ENCODE measurements around the gene RASGEF1B. TPM values are rescaled to one million over a fixed set of nuclear protein-coding genes. Genes with fewer than 3 reads are reported as not detected.
A peak's percentile ranks its signal among the peaks of the same experiment; 100 is the strongest.
"Not testable (repeated sequence)": the region's sequence is repeated elsewhere in the genome, so short reads cannot be mapped to it uniquely, and the experiment has no call there.

The RASGEF1B gene
- total RNA-seq, 1 donor from 2014 or later: 1.0 TPM

DNA sequence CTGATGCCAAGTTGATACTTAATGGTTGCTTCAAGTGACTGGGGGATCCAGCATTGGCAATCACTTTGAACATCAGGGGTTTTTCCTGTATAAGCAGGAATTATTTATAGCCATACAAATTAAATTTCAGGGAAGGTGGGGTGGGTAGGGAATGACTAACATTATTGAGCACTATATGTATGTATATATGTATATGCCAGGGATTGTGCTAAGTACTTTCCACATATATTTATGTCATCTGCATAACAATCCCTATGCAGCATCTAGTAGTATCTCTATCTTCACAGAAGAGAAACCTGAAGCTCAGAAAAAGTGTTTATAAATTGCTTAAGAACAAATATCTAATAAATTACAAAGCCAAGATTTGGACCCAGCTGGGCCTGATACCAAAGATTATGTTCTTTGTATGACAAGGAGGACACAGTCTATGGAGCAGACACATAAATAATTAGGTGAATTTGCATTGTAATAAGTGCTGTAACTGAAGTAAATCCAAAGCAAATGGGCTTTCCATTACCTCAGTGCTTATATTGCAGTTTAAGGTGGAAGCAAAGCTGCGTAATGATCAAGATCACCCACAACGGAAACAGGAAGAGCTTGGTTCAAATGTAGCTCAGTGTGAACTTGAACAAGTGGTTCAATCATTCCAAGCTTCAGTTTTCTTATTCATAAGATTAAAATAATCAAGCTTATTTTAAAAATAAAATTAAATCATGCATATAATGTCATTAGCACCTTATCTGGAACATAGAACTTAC, 18.9 kb upstream of the RASGEF1B start:
- TF ChIP-seq, protein P1, sequence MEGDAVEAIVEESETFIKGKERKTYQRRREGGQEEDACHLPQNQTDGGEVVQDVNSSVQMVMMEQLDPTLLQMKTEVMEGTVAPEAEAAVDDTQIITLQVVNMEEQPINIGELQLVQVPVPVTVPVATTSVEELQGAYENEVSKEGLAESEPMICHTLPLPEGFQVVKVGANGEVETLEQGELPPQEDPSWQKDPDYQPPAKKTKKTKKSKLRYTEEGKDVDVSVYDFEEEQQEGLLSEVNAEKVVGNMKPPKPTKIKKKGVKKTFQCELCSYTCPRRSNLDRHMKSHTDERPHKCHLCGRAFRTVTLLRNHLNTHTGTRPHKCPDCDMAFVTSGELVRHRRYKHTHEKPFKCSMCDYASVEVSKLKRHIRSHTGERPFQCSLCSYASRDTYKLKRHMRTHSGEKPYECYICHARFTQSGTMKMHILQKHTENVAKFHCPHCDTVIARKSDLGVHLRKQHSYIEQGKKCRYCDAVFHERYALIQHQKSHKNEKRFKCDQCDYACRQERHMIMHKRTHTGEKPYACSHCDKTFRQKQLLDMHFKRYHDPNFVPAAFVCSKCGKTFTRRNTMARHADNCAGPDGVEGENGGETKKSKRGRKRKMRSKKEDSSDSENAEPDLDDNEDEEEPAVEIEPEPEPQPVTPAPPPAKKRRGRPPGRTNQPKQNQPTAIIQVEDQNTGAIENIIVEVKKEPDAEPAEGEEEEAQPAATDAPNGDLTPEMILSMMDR (conservative IDR thresholded peaks at IDR 0.05; ENCODE audit: low read depth, low read length): no peak
- no peak for DNase-seq (ENCODE audit: low read depth)
- no peak overlapping the region for H3K4me3 ChIP-seq (ENCODE audit: low read depth, low read length)

DNA sequence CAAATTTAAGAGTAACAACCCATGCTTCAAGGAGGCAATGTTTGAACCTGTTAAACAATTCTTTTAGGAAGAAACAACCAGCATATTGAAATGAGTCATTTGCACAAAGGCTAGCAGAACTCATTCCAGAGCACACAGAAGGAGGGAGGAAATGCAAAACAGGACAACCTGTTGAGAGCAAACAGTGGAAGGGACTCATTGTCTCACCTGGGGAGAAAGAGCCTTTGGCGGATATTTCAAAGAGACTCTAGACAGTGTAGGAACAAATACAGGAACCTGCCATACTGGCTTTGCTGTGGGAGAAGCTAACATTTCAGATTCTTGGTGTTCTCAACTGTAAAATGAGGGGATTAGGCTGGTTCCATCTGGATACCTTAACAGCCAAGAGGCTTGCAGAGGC, 14.8 kb upstream of the RASGEF1B start:
- TF ChIP-seq, protein P1 (conservative IDR thresholded peaks at IDR 0.05; ENCODE audit: low read depth, low read length): no peak
- DNase-seq (ENCODE audit: low read depth): no peak
- H3K4me3 ChIP-seq (ENCODE audit: low read depth, low read length): no peak overlapping the region

DNA sequence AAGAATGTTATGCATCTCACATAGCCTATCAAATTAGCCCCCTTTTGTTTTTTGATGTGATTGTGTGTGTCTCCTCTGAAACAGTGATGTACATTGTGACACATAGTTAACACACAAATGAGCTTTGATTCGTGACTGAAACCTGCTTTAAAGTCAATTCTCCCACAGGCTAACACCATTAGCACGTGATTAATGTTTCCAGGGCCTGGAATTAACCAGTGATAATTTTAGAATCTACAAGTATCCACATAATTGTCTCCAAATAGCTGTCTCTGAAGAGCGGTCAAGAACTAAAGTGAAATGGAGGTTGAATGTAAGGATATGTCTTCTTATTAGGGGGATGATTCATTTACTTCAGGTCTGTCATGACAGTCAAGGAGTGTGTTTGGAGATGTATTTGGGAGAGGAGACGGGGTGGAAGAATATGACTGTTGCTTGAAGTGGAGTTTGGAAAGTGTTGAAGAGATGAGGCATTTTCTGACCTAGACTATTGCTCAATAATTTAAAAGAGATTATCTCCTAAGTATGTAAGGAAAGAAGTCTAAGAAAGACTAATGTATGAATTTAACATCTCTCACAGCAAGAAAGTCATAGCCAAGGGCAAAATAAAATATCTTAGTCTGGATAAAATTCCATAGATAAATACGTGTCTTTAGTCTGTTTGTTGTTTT, 13.7 kb upstream of the RASGEF1B start:
- H3K4me3 ChIP-seq (ENCODE audit: low read depth, low read length): no peak overlapping the region
- DNase-seq (ENCODE audit: low read depth): no peak
- TF ChIP-seq, protein P1 (conservative IDR thresholded peaks at IDR 0.05; ENCODE audit: low read depth, low read length): no peak

DNA sequence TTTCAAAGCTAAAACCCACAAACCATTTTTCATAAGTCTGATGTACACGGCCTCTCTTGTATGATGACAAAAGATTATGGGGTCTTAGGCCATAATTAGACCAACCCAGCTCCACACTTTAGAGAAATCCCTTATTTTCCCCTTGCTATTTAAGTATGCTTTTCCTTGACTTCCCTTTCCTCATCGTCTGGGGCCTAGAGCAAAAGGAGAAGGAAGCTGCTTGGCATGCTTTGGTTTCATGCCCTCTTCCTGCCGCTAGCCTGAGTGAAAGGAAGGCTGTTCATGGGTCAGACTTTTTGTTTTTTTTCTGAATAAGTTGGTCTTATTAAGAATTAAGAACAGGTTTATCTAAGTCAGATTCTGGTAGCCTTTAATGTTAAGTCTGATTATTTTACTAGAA, 10.6 kb upstream of the RASGEF1B start:
- no peak overlapping the region for H3K4me3 ChIP-seq (ENCODE audit: low read depth, low read length)
- TF ChIP-seq, protein P1 (conservative IDR thresholded peaks at IDR 0.05; ENCODE audit: low read depth, low read length): no peak
- no peak for DNase-seq (ENCODE audit: low read depth)

DNA sequence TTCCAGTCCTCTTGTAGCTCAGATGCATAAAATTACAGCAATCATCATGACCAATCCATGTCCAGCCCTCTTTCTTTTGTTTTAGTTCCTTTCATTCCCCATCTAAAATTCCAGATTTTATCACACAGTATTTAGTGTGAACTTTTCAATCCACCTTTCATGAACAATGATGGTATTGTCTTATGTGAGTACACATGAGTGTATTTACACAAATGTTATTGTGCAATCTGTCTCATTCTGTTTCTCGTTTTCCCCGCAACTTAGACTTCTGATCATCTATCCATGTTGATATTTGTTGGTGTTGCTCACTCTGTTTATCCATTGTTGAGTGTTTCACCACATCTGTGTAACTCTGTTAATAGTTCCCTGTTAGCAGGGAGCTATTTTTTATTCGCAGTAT, 9.4 kb upstream of the RASGEF1B start:
- DNase-seq (ENCODE audit: low read depth): no peak
- TF ChIP-seq, protein P1 (conservative IDR thresholded peaks at IDR 0.05; ENCODE audit: low read depth, low read length): no peak
- no peak overlapping the region for H3K4me3 ChIP-seq (ENCODE audit: low read depth, low read length)

DNA sequence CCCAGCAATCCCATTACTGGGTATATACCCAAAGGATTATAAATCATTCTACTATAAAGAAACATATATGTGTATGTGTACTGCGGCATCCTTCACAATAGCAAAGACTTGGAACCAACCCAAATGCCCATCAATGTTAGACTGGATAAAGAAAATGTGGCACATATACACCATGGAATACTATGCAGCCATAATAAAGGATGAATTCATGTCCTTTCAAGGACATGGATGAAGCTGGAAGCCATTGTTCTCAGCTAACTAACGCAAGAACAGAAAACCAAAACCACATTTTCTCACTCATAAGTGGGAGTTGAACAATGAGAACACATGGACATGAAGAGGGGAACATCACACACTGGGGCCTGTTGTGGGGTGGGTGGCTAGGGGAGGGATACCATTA, 7.9 kb upstream of the RASGEF1B start:
- not testable (repeated sequence) for H3K4me3 ChIP-seq (ENCODE audit: low read depth, low read length); DNase-seq (ENCODE audit: low read depth)

DNA sequence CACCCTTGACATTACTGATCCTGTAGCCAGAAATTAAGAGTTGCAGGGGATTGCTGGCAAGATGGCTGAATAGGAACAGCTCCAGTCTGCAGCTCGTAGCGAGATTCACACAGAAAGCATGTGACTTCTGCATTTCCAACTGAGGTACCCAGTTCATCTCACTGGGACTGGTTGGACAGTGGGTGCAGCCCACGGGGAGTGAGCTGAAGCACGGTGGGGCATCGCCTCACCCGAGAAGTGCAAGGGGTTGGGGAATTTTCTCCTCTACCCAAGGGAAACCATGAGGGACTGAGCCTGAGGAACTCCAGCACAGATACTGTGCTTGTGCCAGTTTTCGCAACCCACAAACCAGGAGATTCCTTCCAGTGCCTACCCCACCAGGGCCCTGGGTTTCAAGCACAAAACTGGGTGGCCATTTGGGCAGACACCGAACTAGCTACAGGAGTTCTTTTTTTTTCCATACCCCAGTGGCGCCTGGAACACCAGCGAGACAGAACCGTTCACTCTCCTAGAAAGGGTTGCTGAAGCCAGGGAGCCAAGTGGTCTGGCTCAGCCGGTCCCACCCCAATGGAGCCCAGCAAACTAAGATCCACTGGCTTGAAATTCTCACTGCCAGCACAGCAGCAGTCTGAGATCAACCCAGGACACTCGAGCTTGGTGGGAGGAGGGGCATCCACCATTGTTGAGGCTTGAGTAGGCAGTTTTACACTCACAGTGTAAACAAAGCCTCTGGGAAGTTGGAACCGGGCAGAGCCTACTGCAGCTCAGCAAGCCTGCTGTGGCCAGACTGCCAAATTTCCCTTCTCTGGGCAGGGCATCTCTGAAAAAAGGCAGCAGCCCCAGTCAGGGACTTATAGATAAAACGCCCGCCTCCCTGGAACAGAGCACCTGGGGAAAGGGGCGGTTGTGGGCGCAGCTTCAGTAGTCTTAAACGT, 1.9 kb upstream of the RASGEF1B start:
- not testable (repeated sequence) for H3K4me3 ChIP-seq (ENCODE audit: low read depth, low read length)
- peak; percentile 29 for DNase-seq (ENCODE audit: low read depth)

Data from epithelial cell of proximal tubule (primary cell).